ENCODE measurements around the gene OCA2.

The OCA2 gene

DNA sequence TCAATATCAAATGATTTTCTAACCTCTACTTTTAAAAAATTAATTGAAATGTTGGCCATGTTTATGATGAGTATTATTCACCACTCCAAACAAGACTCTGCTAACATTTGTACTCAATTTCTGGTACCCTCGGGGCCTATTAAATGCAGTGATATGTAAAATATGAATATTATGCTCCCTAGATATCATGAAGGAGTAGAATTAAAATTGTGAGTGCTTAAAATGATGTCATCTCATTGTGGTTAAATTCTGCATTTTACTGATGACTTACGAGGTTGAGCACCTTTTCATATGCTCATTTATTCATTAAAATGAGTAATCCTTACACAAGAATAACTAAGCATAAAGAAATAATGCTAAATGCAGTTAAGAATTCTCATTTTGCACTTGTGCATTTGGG, 159.9 kb downstream of the OCA2 start:
- DNase-seq (ENCODE audit: low read depth) = no peak

DNA sequence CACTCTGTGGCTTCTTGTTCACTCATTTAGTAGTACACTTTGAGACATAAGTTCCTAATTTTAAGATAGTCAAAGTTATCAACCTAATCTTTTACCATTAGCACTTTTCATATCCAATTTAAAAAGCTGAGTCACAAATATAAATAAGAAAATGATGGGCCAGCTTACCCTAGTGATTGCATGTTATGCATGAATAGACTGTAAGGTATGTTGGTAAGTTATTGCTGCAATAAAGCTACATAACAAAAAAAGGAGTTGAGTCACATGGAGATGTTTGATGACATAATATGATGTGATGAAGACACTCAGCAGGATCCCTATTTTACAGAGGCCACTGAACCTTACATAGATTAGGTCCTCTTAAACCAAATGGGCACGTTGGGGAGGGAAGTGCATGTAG, 161.3 kb downstream of the OCA2 start:
- no peak for DNase-seq (ENCODE audit: low read depth)

GRCh38 chr15:27936164-27936563, 163.0 kb downstream of the OCA2 start:
- no peak for DNase-seq (ENCODE audit: low read depth)

DNA sequence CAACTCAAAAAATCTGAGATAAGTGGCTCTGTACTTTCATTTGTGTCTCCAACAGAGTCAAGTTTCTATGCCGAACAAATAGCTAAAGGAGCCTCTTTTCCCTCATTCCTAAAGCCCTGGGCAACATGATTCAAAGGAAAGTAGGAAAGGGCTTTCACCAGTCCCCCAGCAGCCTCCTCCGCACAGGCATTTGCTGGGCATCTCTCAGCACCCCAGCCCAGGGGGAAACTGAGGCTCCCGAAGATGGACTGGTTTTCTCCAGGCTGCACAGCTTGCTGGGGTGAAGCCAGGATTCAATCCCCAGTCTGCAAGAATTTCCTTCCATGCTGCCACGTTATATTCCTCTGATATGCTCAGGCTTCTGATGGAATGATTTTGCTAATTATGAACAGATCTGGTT, 163.8 kb downstream of the OCA2 start:
- DNase-seq (ENCODE audit: low read depth) = no peak

DNA sequence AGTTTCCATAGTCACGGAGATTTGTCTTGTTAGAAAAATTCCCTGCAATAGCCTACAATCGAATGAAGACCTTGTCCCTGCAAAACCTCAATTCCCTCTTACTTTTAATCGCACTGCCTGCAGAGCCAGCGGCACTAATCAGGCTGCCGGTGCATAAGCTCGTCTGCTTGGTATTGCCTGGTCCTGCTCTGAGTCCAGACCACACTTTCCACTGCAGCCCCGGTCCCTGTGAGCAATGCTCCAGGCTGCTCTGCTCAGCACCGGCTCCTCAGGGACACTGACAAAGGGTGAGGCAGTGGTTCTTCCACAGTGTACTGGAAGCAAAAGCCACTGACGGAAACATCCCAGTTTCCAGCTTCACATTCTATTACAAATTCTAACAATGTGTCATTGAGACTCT, 164.3 kb downstream of the OCA2 start:
- DNase-seq (ENCODE audit: low read depth) = no peak

GRCh38 chr15:27933562-27933961, 165.6 kb downstream of the OCA2 start:
- no peak for DNase-seq (ENCODE audit: low read depth)

DNA sequence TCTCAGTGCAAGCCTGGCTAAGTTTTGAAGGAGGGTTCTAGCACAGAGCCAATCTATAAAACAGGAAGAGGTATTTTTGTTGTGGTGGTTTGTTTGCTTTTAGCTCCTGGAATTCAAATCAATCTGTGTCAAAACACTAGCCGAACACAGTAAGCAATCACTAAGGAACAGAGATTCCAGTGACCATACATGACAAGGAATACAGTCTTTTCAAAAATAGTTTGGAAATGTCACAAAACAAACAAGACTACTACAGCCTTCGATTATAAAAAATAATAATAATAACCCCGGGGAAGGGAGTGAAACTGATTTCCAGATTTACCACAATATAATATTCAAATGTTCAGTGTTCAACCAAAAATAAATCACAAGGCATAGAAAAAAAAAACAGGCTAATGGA, 166.5 kb downstream of the OCA2 start:
- DNase-seq (ENCODE audit: low read depth) = no peak

DNA sequence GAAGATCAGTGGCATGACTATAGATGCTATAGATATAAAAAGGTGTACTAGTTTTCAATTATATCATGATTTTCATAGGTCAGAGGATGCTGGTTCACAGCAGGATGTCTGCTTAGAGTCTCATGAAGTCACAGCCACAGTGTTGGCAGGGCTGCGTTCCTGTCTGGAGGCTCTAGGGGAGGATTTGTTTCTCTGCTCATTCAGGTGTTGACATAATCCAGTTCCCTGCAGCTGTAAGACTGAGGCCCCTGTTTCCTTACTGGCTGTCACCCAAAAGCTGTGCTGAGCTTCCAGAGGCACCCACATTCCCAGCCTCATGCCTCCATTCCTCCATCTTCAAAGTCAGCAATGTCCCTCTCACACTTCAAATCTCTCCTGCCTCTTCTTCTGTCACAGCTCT, 170.7 kb downstream of the OCA2 start:
- no peak for DNase-seq (ENCODE audit: low read depth)

GRCh38 chr15:27912283-27912682, 186.8 kb downstream of the OCA2 start:
- no peak for DNase-seq (ENCODE audit: low read depth)

DNA sequence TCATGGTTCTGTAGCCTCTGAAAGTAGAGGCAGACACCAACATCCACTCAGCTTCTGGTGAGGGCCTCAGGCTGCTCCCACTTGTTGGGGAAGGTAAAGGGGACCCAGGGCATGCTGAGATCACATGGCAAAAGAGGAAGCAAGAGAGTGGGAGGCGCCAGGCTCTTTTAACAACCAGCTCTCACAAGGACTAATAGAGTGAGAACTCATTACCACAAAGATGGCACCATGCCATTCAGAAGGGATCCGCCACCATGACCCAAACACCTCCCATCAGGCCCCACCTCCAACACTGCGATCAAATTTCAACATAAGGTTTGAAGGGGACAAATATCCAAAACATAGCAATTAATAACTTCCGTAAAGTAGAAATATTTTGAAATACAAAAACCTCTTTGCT, 192.3 kb downstream of the OCA2 start:
- DNase-seq (ENCODE audit: low read depth) = no peak

GRCh38 chr15:27903405-27903804, 195.7 kb downstream of the OCA2 start:
- DNase-seq (ENCODE audit: low read depth) = no peak

- DNase-seq (ENCODE audit: low read depth) = no peak
These were observed 196.3 kb downstream of the OCA2 start for GRCh38 chr15:27902680-27903385.

DNA sequence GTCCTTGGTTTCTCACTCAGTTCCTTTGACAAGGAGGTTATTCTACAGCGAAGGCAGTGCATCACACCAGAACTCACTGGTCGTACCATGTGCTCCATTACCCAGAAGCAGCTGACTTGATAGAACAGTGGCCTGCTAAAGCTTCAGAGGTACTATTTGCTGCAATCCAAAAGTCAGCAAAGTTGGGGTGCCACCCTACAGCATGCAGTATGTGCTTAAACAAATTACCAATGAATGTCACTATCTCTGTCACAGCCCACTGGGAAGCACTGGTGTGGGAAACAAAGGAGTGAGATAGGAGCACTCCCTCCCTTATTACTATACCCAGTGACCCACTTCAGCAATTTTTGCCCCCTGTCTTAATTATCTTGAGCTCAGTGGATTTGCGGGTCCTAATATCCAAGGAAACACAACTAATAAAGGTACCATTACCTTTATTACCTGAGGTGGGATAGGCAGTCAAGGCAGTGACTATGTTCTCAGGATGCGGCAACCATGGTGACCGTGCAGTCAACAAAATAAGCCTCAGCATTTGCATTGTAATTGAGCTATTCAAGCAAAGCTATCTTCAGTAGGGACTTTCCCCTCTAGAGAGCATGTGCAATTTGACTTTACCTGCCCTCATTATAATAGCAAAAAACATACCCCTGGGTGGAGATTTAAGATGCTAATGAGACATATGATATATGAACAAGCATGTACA, 199.4 kb downstream of the OCA2 start:
- DNase-seq (ENCODE audit: low read depth) = no peak

- DNase-seq (ENCODE audit: low read depth) = no peak
These were observed 201.6 kb downstream of the OCA2 start for GRCh38 chr15:27897481-27897880.

- DNase-seq (ENCODE audit: low read depth) = no peak
These were observed 204.5 kb downstream of the OCA2 start for GRCh38 chr15:27894645-27895044.

- no peak for DNase-seq (ENCODE audit: low read depth)
These were observed 209.9 kb downstream of the OCA2 start for GRCh38 chr15:27889258-27889657.

- DNase-seq (ENCODE audit: low read depth) = no peak
These were observed 213.9 kb downstream of the OCA2 start for GRCh38 chr15:27885201-27885600.

GRCh38 chr15:27884726-27885125, 214.4 kb downstream of the OCA2 start:
- no peak for DNase-seq (ENCODE audit: low read depth)

DNA sequence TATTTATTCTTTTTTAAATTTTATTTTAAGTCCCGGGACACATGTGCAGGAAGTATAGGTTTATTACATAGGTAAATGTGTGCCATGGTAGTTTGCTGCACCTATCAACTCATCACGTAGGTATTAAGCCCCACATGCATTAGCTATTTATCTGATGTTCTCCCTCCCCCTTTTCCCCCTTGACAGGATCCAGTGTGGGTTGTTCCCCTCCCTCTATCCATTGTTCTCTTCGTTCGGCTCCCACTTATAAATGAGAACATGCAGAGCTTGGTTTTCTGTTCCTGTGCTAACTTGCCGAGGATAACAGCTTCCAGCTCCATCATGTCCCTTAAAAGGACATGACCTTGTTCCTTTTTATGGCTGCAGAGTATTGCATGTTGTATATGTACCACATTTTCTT, 220.3 kb downstream of the OCA2 start:
- DNase-seq (ENCODE audit: low read depth) = no peak

- DNase-seq (ENCODE audit: low read depth) = no peak
These were observed 225.3 kb downstream of the OCA2 start for GRCh38 chr15:27873828-27874227.

DNA sequence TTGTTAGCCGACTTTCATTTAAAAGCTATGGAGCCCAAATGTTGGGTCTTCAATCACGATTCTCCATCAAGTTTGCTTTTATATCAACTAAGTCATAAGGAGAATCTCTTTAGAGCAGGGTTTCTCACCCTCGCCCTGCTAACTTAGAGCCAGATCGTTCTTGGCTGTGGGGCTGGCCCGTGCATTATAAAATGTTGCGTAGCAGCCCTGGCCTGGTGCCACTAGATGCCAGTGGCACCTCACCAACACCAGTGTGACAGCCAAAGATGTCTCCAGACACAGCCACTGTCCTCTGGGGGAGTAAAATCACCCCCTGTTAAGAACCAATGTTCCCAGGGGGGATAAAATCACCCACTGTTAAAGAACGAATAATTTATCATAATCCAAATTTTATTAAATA, 226.1 kb downstream of the OCA2 start:
- DNase-seq (ENCODE audit: low read depth) = no peak

DNA sequence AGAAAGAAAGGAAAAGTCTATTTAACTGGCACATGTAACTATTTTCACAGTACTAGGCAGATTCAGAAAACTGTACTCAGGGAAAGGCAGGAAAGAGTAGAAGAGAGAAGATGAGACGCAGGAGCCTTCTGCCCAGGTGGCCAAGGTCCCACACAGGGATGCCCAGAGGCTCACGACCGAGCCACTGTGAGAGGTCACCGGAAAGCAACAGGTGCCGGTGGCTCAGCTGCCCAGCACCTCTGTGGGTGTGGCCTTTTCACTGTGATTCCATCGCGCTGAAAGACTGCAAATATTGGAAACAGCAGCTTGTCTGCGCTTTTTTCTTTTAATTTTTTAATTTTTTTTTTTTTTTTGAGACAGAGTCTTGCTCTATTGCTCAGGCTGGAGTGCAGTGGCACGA, 226.8 kb downstream of the OCA2 start:
- no peak for DNase-seq (ENCODE audit: low read depth)

DNA sequence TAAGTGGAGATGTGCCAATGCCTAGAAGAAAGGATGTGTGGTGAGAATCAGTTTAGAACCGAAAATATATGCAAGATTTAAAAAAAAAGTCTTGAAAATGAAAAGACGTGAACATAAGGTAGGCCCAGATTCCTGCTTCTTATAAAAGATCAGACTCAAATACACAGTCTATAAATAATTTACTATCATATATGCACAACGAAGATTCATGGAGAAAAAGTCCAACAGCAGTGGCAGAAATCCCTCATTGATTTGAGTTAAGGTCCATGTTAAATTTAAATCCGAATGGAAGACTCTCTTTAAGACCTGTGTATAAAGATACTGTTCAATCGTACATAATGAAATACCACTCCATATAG, 227.2 kb downstream of the OCA2 start:
- DNase-seq (ENCODE audit: low read depth) = no peak

Data from HS-27A (cell line).